Astrocyte (in vitro differentiated cells and primary cell): ENCODE measurements around the gene SLC36A1. TPM values are rescaled to one million over a fixed set of nuclear protein-coding genes. Genes with fewer than 3 reads are reported as not detected.
"Not testable (repeated sequence)": the region's sequence is repeated elsewhere in the genome, so short reads cannot be mapped to it uniquely, and the experiment has no call there.

ENCODE experiments used
- DNase-seq: peaks from one replicate; pipeline ENCODE4 v3.0.0-alpha.2; 2010; ENCODE audit warnings: low read depth
- FAIRE-seq: peaks from 2 replicates; lab custom pipeline; 2011; peaks lifted over from hg19 to GRCh38; lab: Jason Lieb, UNC
- H2AFZ ChIP-seq: 2 replicates; pipeline ENCODE4 v1.6.0; 2012; ENCODE audit warnings: low read depth, low read length, inconsistent platforms
- H3K27ac ChIP-seq: 2 replicates; pipeline ENCODE4 v1.5.1; 2011; ENCODE audit warnings: low read depth, low read length, inconsistent platforms
- H3K27me3 ChIP-seq: 2 replicates; pipeline ENCODE4 v1.6.0; 2011; ENCODE audit warnings: low read length, inconsistent platforms; ENCODE audit not compliant: insufficient read depth
- H3K36me3 ChIP-seq: 2 replicates; pipeline ENCODE4 v1.5.1; 2011; ENCODE audit warnings: low read length, inconsistent platforms; ENCODE audit not compliant: insufficient read depth
- H3K4me1 ChIP-seq: 2 replicates; pipeline ENCODE4 v1.5.1; 2011; ENCODE audit warnings: low read length, inconsistent platforms; ENCODE audit not compliant: insufficient read depth
- H3K4me2 ChIP-seq: 2 replicates; pipeline ENCODE4 v1.6.0; 2012; ENCODE audit warnings: low read length, inconsistent platforms
- H3K4me3 ChIP-seq: 2 replicates; pipeline ENCODE4 v1.5.1; 2011; ENCODE audit warnings: low read depth, mild to moderate bottlenecking, low read length, inconsistent platforms; ENCODE audit not compliant: insufficient read depth
- H3K79me2 ChIP-seq: 2 replicates; pipeline ENCODE4 v1.6.0; 2012; ENCODE audit warnings: mild to moderate bottlenecking, low read length, inconsistent platforms; ENCODE audit not compliant: insufficient read depth
- H3K9ac ChIP-seq: 2 replicates; pipeline ENCODE4 v1.6.0; 2012; ENCODE audit warnings: mild to moderate bottlenecking, low read length, inconsistent platforms
- H3K9me3 ChIP-seq: 2 replicates; pipeline ENCODE4 v1.5.1; 2012; ENCODE audit warnings: low read depth, mild to moderate bottlenecking, low read length, inconsistent platforms; ENCODE audit not compliant: insufficient read depth
- H4K20me1 ChIP-seq: 2 replicates; pipeline ENCODE4 v1.6.0; 2012; ENCODE audit warnings: low read length, inconsistent platforms; ENCODE audit not compliant: insufficient read depth
- H3K27ac Mint-ChIP-seq: one replicate; pipeline ENCODE4 v1.8.0; 2021; ENCODE audit warnings: mild to moderate bottlenecking, mixed read lengths; ENCODE audit not compliant: unreplicated experiment
- H3K27me3 Mint-ChIP-seq: one replicate; pipeline ENCODE4 v1.8.0; 2021; ENCODE audit warnings: low read depth, mixed read lengths; ENCODE audit not compliant: unreplicated experiment
- H3K36me3 Mint-ChIP-seq: one replicate; pipeline ENCODE4 v1.8.0; 2021; ENCODE audit warnings: low read depth, mixed read lengths; ENCODE audit not compliant: unreplicated experiment
- H3K4me1 Mint-ChIP-seq: one replicate; pipeline ENCODE4 v1.8.0; 2021; ENCODE audit warnings: low read depth, mixed read lengths; ENCODE audit not compliant: unreplicated experiment
- H3K4me3 Mint-ChIP-seq: one replicate; pipeline ENCODE4 v1.8.0; 2021; ENCODE audit warnings: mild to moderate bottlenecking, moderate library complexity, mixed read lengths; ENCODE audit not compliant: unreplicated experiment
- H3K9me3 Mint-ChIP-seq: one replicate; pipeline ENCODE4 v1.8.0; 2021; ENCODE audit warnings: mild to moderate bottlenecking, mixed read lengths; ENCODE audit not compliant: unreplicated experiment
- EZH2 ChIP-seq: IDR thresholded peaks from 2 replicates; pipeline ENCODE4 v1.6.1; 2012; ENCODE audit warnings: mild to moderate bottlenecking, low read length, inconsistent platforms; ENCODE audit not compliant: insufficient read depth
- total RNA-seq: library from RNA; stranded (reverse); gene quantifications from 2 replicates; pipeline ENCODE4 v1.2.1, GENCODE V29; 2021
- TF ChIP-seq, protein P1 (sequence below): IDR thresholded peaks from 2 replicates; pipeline ENCODE4 v1.5.1; 2011; ENCODE audit warnings: low read depth, mild to moderate bottlenecking, inconsistent platforms, low read length, moderate library complexity; ENCODE audit not compliant: insufficient read depth

SLC36A1 gene
- total RNA-seq, 1 donor from 2014 or later, result 6.4 TPM

DNA sequence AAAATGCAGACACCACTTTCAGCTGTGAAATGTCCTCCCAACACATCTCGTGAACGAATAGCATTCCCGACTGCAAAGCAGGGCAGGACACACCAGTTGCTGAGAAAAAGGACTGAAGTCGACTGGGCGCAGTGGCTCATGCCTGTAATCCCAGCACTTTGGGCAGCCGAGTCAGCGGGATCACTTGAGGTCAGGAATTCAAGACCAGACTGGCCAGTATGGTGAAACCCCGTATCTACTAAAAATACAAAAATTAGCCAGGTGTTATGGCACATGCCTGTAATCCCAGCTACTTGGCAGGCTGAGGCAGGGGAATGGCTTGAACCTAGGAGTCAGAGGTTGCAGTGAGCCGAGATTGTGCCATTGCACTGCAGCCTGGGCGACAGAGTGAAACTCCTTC, 60.9 kb downstream of the SLC36A1 start:
- not testable (repeated sequence) for FAIRE-seq, H4K20me1 ChIP-seq, H3K9me3 ChIP-seq, DNase-seq, H2AFZ ChIP-seq, H3K9me3 Mint-ChIP-seq, H3K27ac Mint-ChIP-seq, H3K36me3 Mint-ChIP-seq, H3K4me3 ChIP-seq, H3K36me3 ChIP-seq, H3K4me1 ChIP-seq, H3K4me1 Mint-ChIP-seq, H3K4me3 Mint-ChIP-seq, H3K27ac ChIP-seq, H3K9ac ChIP-seq, H3K79me2 ChIP-seq, H3K27me3 ChIP-seq, H3K4me2 ChIP-seq
- H3K27me3 Mint-ChIP-seq, result peaks cover 14% of the 10 kb centered on the region

DNA sequence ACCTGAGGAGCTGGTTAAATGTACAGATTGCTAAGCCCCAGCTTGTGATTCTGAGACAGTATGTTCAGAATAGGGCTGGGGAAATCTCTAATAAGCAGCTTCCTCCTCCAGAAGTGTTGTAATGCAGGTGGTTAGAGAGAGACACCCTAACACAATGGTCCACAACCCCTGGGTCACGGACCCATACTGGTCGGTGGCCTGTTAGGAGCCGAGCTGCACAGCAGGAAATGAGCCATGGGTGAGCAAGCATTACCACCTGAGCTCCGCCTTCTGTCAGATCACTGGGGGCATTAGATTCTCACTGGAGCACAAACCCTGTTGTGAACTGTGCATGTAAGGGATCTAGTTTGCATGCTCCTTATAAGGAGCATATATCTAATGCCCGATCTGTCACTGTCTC, 61.8 kb downstream of the SLC36A1 start:
- Histone ChIP-seq H3K27ac (no peak overlapping the region), H3K79me2 (no peaks in the 10 kb centered on the region), H3K4me3 (no peak overlapping the region), H3K36me3 (no peaks in the 10 kb centered on the region), H3K4me2 (no peak overlapping the region), H2AFZ (no peak overlapping the region), H3K27me3 (no peaks in the 10 kb centered on the region), H4K20me1 (no peaks in the 10 kb centered on the region), H3K4me1 (peaks cover 4% of the 10 kb centered on the region), H3K9me3 (no peaks in the 10 kb centered on the region), H3K9ac (no peak overlapping the region)
- Mint-ChIP-seq H3K4me1 (peaks cover 5% of the 10 kb centered on the region), H3K4me3 (no peak overlapping the region), H3K27ac (no peak overlapping the region), H3K27me3 (peaks cover 14% of the 10 kb centered on the region), H3K9me3 (peaks cover 2% of the 10 kb centered on the region), H3K36me3 (peaks cover 2% of the 10 kb centered on the region)
- DNase-seq, result no peak
- no peak for FAIRE-seq
- no peak for TF ChIP-seq EZH2
- TF ChIP-seq, protein P1, sequence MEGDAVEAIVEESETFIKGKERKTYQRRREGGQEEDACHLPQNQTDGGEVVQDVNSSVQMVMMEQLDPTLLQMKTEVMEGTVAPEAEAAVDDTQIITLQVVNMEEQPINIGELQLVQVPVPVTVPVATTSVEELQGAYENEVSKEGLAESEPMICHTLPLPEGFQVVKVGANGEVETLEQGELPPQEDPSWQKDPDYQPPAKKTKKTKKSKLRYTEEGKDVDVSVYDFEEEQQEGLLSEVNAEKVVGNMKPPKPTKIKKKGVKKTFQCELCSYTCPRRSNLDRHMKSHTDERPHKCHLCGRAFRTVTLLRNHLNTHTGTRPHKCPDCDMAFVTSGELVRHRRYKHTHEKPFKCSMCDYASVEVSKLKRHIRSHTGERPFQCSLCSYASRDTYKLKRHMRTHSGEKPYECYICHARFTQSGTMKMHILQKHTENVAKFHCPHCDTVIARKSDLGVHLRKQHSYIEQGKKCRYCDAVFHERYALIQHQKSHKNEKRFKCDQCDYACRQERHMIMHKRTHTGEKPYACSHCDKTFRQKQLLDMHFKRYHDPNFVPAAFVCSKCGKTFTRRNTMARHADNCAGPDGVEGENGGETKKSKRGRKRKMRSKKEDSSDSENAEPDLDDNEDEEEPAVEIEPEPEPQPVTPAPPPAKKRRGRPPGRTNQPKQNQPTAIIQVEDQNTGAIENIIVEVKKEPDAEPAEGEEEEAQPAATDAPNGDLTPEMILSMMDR, result no peak

DNA sequence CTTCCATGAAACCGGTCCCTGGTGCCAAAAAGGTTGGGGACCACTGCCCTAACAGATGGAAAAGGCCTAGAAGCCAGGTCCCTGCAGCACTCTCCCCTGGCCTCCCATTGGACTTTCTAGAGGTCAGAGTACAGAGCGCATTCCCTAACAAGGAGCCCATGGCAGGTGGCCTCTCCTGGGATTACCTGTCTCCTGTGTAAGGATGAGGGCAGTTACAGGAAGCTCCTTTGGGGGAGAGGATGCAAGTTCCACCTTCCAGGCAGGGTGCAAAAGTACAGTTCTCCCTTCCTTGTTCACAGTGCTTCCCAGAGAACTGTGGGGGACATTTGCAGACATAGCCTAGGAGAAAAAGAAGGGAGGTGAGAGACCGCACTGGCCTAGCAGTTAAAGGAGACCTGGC, 62.4 kb downstream of the SLC36A1 start:
- H3K9ac ChIP-seq, result no peak overlapping the region
- FAIRE-seq (no peak), DNase-seq (no peak)
- H3K27ac ChIP-seq, result no peak overlapping the region
- Mint-ChIP-seq H3K27ac (no peak overlapping the region), H3K27me3 (peaks cover 14% of the 10 kb centered on the region), H3K36me3 (peaks cover 2% of the 10 kb centered on the region), H3K4me3 (no peak overlapping the region), H3K9me3 (peaks cover 2% of the 10 kb centered on the region), H3K4me1 (peaks cover 5% of the 10 kb centered on the region)
- no peak overlapping the region for H3K4me2 ChIP-seq
- no peaks in the 10 kb centered on the region for H3K27me3 ChIP-seq
- H3K9me3 ChIP-seq, result no peaks in the 10 kb centered on the region
- H3K36me3 ChIP-seq, result no peaks in the 10 kb centered on the region
- peaks cover 4% of the 10 kb centered on the region for H3K4me1 ChIP-seq
- H3K4me3 ChIP-seq, result no peak overlapping the region
- H2AFZ ChIP-seq, result no peak overlapping the region
- no peaks in the 10 kb centered on the region for H4K20me1 ChIP-seq
- TF ChIP-seq, protein P1, result no peak
- H3K79me2 ChIP-seq, result no peaks in the 10 kb centered on the region
